GM20000 (cell line): ENCODE results near the gene SMURF1.

Experiments used
- DNase-seq: peaks from one replicate; pipeline ENCODE4 v3.0.0; 2012; ENCODE audit warnings: low spot score
- TF ChIP-seq, protein P1 (sequence below): IDR thresholded peaks from 2 replicates; pipeline ENCODE4 v1.5.1; 2012; ENCODE audit warnings: mild to moderate bottlenecking, control low read depth; ENCODE audit errors: extremely low read depth, missing control alignments

Gene SMURF1

DNA sequence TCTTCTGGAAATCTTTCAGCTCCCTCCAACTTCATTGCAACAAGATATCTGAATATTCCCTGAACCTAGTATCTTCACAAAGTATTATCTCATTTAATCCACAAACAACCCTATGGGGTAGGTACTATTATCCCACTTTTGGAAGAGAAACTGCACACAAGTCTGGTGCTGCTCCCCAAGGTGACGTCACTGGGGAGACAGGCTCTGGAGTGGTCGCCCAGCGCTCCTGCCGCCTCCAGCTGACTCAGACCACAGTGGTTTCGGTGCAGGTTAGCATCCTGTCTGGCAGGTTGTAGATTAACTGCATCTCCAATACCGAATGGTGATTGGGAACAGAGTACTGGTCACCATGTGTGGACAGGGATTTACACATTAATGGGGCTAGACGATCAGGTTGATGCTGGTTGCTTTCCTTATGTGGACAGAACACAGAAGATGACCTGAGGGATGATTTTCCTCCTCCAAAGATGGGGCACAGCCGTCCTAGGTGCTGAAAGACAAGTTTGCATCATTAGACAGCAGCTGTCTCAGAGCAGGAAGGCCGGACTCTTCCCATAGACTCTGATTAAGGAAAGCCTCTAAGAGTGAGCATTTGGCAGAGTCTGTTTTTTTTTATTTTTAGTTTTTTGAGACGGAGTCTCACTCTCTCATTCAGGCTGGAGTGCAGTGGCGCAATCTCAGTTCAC lies 137.0 kb downstream of the SMURF1 start:
- no peak for DNase-seq
- TF ChIP-seq, protein P1, sequence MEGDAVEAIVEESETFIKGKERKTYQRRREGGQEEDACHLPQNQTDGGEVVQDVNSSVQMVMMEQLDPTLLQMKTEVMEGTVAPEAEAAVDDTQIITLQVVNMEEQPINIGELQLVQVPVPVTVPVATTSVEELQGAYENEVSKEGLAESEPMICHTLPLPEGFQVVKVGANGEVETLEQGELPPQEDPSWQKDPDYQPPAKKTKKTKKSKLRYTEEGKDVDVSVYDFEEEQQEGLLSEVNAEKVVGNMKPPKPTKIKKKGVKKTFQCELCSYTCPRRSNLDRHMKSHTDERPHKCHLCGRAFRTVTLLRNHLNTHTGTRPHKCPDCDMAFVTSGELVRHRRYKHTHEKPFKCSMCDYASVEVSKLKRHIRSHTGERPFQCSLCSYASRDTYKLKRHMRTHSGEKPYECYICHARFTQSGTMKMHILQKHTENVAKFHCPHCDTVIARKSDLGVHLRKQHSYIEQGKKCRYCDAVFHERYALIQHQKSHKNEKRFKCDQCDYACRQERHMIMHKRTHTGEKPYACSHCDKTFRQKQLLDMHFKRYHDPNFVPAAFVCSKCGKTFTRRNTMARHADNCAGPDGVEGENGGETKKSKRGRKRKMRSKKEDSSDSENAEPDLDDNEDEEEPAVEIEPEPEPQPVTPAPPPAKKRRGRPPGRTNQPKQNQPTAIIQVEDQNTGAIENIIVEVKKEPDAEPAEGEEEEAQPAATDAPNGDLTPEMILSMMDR = no peak

GRCh38 chr7:99005776-99006175 lies 138.1 kb downstream of the SMURF1 start:
- TF ChIP-seq, protein P1 = no peak
- DNase-seq = peak; percentile 53

- no peak for DNase-seq
- TF ChIP-seq, protein P1 = no peak
Measured at GRCh38 chr7:99004781-99005500, 139.0 kb downstream of the SMURF1 start.

DNA sequence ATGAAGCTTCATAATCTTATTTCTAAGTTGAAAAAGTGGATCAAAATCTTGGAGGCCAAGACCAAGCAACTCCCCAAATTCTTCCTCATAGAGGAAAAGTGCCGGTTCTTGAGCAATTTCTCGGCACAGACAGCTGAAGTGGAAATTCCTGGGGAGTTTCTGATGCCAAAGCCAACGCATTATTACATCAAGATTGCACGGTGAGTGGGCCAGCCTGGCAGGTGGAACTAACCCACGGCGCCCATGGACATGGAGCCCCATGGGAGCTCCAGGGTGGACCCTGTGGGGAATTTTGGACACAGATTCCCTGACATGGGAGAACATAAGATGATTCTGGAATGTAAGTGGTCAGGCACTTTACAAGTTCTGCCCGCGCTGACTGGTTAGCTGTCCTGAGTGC lies 139.7 kb downstream of the SMURF1 start:
- TF ChIP-seq, protein P1 = no peak
- DNase-seq = no peak

DNA sequence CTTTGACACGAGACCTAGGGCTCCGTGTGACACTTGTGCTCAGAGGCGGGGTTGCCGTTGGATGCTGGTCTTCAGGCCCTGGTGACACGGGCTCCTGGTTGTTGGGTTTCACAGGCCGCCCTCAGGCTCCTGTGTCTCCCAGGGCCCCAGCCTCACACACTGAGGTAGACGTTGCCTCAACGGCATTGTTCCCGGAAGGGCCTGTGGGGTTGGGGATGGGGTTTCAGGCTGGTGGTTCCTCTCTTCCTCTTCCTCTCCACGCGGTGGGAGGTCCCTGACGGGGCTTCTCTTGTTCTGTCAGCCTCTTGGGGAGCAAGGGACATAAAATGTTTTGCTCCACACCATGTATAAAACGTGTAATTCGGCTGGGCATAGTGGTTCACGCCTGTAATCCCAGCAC lies 140.5 kb downstream of the SMURF1 start:
- TF ChIP-seq, protein P1 = no peak
- no peak for DNase-seq

- TF ChIP-seq, protein P1 = no peak
- no peak for DNase-seq
Measured at GRCh38 chr7:99002827-99003212, 141.1 kb downstream of the SMURF1 start.

DNA sequence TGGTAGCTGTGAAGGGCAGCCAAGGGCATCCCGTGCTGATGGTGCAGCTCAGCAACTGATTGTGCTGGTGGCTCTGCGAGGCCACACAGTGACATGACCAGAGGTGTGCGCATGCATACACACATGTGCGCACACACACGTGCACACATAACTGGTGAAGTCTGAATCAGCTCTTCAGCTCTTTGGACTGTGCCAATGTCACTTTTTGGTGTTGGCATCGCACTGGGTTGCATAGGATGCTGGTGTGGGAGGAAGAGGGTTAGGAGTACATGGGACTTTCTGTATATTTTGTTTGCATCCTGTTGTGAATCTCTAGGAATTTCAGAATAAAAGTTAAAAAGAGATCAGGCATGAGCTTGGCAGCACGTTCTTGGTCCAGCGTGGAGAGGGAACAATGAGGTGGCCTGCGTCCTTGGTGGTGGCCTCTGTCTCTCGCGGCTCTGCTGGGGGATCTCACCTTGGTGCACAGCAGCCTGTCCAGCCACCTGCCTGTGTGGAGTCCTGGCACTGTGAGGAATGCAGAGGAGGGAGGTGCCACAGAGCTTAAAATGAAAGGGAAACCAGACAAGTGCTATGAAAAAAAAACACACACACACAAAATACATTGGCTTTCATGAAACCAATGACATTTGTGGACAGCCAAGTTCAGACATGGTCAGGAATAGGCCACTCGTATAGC lies 141.6 kb downstream of the SMURF1 start:
- TF ChIP-seq, protein P1 = no peak
- DNase-seq = no peak
